ENCODE data around the gene ZNF608.

GRCh38 chr5:124764992-124765611, 18.7 kb upstream of the ZNF608 start:
- TF ChIP-seq CTCF (conservative IDR thresholded peaks at IDR 0.05; ENCODE audit: low read depth, low read length) (no peak), EZH2 (IDR thresholded peaks at IDR 0.05; ENCODE audit: borderline replicate concordance, low read depth, low read length, poor library complexity, severe bottlenecking) (no peak)

Data from A673 (cell line).